HT-29 (cell line): ENCODE results near the gene ANKRD45. TPM values are rescaled to one million over a fixed set of nuclear protein-coding genes. Genes with fewer than 3 reads are reported as not detected.
"Not testable (repeated sequence)": the region's sequence is repeated elsewhere in the genome, so short reads cannot be mapped to it uniquely, and the experiment has no call there.

Source experiments
- DNase-seq: peaks from one replicate; pipeline ENCODE4 v3.0.0-alpha.2; 2015; ENCODE audit warnings: low spot score
- total RNA-seq: library from RNA; depleted of rRNA; stranded (reverse); fragments of >200 nt; shearing (Covaris generic); gene quantifications from 2 replicates; pipeline ENCODE4 v1.2.3, GENCODE V29; 2014; rRNA removed

Gene ANKRD45
- total RNA-seq, 1 experiment from 2014 or later, result 0.58 TPM

DNA sequence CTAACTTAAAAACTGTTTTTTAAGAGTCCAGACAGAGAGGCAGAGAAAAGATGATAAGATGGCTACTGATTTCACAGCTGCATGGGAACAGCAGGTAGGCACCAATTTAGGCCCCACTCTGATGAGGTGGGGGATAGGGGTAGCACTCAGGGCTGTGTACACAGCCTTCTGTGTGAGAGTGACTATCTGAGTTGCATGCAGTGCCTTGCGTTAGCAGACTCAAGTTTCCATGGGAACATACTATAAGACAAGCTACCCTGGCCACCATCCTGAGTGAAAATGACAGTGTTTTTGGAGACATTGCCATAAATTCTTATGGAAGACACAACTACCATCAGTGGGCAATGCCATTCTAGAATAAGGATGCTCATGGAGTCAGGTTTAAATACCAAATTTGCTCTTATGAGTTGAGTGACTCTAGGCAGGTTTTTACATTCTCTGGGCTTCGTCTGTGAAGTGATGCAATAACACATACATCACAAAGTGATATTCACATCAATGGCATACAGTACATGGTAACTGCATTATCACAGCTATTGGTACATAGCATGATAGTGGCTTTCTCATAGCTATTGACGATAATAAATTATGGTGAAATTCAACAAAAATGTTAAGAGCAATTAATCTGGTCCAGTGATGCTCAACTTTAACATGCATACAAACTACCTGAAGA is 97.3 kb downstream of the ANKRD45 start:
- no peak for DNase-seq

GRCh38 chr1:173570370-173571007 is 99.2 kb downstream of the ANKRD45 start:
- DNase-seq, result no peak

DNA sequence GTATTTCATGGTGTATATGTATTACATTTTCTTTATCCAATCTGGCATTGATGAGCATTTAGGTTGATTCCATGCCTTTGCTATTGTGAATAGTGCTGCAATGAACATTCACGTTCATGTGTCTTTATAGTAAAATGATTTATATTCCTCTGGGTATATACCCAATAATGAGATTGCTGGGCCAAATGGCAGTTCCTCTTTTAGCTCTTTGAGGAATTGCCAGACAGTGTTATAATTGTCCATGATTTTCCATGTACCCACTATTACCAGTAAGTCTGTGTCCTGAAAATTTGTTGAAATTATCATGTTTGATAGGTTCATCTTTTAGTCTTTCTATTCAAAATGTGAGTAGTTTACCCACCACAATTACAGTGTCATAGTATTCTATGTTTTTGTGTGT is 101.2 kb downstream of the ANKRD45 start:
- DNase-seq, result no peak

- DNase-seq, result not testable (repeated sequence)
These were observed 105.8 kb downstream of the ANKRD45 start for GRCh38 chr1:173563846-173564245.

GRCh38 chr1:173562813-173563212 is 106.8 kb downstream of the ANKRD45 start:
- no peak for DNase-seq

DNA sequence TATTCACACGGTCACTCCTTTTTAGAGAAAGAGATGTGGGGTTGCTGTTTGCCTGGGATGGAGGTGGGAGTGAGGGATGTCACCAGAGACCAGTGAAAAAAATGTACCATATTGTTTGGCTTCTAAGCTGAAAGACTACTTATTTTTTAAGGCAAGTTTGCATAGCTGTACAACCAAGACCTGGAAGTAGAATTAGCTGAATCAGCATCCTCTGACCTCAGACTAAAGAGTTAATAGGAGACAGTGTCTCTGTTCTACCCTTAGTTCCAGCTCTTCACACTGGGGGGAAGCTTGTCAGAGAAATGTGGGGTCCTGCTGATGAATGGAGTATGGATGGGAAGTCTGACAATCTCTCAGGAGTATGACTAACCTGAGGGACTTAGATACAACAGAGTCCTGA is 108.4 kb downstream of the ANKRD45 start:
- DNase-seq, result no peak

DNA sequence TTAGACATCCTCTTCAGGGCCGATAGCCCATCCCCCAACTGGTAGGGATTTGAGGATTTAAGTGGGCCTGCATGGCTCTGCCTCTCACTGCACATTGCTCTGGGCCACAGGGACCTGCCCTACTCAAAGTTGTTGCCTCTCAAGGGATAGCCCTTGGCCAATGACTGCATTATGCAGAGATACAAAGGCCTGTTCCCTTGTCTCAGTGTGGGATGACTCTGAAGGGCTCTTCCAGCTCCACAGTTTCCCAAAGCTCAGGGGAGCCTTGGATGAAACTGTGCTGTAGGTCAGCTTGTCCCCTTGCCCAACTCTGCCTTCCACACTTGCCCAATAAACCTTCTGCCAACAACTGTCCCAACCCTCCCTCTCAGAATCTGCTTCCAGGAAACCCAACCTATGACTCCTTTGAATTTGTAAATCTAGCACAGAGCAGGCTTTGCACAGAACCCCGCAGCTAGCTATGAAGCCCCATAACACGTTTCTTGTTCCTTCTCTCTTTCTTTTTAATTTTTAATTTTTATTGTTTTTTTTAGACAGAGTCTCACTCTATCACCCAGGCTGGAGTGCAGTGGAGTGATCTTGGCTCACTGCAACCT is 109.3 kb downstream of the ANKRD45 start:
- no peak for DNase-seq

Other genes starting within 250 kb of the ANKRD45 start
- 107 and 112 TPM in 2 replicates for gene PRDX6, start 192.5 kb downstream of the ANKRD45 start, total RNA-seq
- not detected in 2 replicates for gene SLC9C2, start 66.8 kb downstream of the ANKRD45 start, total RNA-seq
- gene TEX50, start 34.5 kb downstream of the ANKRD45 start, total RNA-seq, result not detected in 2 replicates
- gene KLHL20, start 45.1 kb upstream of the ANKRD45 start, total RNA-seq, result 6.2 and 11.6 TPM in 2 replicates
- gene DARS2, start 154.8 kb upstream of the ANKRD45 start, total RNA-seq, result 11.1 and 14.5 TPM in 2 replicates
- 9.9 and 13.0 TPM in 2 replicates for gene CENPL, start 155.0 kb upstream of the ANKRD45 start, total RNA-seq
- gene GAS5, start 198.1 kb upstream of the ANKRD45 start, total RNA-seq, result 283 TPM in 2 replicates
- gene ZBTB37, start 198.5 kb upstream of the ANKRD45 start, total RNA-seq, result 2.0 and 2.6 TPM in 2 replicates
- not detected in 2 replicates for gene SERPINC1, start 247.5 kb upstream of the ANKRD45 start, total RNA-seq